NK-92 treated with Interleukin-12 subunit alpha and Interleukin-12 subunit beta, amount 100 ng/mL, for 24 hours (cell line): ENCODE data around the gene NDOR1.
"Not testable (repeated sequence)": the region's sequence is repeated elsewhere in the genome, so short reads cannot be mapped to it uniquely, and the experiment has no call there.

Experiments used
- DNase-seq: peaks from one replicate; lab custom pipeline; 2025; lab: John Stamatoyannopoulos, UW

Gene NDOR1

GRCh38 chr9:137232510-137232909, 27.0 kb downstream of the NDOR1 start:
- no peak for DNase-seq

DNA sequence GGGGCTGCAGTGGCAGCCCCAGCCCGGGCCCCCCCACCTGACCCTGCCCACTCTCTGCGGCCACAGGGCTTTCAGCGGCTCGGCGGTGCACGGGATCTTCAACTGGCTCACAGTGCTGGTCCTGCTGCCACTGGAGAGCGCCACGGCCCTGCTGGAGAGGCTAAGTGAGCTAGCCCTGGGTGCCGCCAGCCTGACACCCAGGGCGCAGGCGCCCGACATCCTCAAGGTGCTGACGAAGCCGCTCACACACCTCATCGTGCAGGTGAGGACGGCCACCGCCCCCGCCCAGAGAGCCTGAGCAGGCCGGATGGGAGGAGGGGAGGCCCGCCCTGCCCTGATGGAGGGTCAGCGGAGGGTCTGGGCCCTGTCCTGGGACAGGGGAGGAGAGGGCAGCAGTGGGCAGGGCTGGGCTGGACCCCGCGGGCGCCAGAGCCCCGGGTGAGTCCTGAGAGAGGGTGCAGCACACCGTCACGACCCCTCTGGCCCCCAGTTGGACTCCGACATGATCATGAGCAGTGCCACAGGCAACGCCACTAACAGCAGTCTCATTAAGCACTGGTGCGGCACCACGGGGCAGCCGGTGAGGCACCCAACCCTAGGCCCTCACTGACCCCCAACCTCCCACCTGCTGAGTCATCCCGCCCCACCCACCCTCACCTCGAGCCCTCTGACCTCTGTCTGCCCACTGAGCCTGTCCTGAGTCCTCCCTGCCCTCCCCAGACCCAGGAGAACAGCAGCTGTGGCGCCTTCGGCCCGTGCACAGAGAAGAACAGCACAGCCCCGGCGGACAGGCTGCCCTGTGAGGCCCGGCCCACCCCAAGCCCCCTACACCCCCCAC, 27.9 kb downstream of the NDOR1 start:
- no peak for DNase-seq

- DNase-seq = no peak
Measured at GRCh38 chr9:137234055-137234697, 28.7 kb downstream of the NDOR1 start.

DNA sequence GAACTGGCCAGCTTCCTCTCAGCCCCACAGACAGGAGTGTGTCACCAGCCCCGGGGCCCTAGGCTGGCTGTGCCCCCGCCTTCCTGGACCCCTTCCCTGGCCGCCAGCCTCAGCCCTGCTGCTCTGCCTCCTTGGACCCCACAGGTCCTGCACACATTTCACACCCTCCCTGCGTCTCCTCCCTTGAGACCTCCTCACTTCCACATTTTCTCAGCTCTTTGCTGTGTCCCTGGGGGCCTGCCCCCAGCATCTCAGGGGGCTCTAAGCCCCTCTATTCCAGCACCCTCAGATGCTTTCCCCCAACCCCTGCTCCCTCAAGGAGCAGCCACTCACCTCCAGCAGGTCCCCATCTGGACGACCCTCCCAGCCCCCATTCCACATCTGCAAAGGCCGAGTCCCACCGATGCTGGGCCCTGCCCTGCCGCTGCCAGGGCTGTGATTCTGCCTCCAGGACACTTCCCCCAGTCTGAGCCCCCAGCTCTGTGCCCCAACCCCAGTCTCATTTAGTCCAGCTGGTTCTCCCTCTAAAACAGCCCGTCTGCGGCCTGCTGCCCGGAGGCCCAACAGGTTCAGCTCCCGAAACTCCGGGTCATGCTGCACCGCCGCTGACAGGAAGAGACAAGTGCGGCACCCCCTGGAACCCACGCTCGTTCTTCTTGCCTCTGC, 29.4 kb downstream of the NDOR1 start:
- DNase-seq = no peak

GRCh38 chr9:137235424-137236237, 30.1 kb downstream of the NDOR1 start:
- DNase-seq = no peak

GRCh38 chr9:137236238-137236935, 30.9 kb downstream of the NDOR1 start:
- peak; percentile 73 for DNase-seq

DNA sequence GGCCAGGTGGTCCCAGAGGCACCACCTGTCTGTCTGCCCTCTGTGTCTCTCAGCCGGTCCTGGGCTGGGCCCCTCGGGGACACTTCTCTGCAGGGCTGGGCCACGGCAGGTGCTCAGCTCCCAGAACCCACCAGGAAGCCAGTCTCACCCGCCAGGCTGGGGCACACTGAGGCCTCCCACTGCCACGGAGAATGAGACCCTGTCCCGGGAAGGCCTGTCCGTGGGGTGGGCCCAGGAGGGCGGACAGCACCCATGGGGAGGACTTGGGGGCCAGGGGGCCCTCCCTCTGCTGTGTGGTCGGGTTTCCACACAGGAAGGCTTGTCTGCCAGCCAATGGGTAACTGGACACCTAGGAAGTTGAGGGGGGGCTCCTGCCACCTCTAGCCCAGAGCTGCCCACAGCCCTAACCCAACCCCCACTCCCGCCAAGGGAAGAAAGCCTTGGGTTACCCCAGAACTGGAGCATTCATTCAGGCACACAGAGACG, 31.5 kb downstream of the NDOR1 start:
- DNase-seq = no peak

GRCh38 chr9:137237759-137238726, 32.5 kb downstream of the NDOR1 start:
- no peak for DNase-seq

DNA sequence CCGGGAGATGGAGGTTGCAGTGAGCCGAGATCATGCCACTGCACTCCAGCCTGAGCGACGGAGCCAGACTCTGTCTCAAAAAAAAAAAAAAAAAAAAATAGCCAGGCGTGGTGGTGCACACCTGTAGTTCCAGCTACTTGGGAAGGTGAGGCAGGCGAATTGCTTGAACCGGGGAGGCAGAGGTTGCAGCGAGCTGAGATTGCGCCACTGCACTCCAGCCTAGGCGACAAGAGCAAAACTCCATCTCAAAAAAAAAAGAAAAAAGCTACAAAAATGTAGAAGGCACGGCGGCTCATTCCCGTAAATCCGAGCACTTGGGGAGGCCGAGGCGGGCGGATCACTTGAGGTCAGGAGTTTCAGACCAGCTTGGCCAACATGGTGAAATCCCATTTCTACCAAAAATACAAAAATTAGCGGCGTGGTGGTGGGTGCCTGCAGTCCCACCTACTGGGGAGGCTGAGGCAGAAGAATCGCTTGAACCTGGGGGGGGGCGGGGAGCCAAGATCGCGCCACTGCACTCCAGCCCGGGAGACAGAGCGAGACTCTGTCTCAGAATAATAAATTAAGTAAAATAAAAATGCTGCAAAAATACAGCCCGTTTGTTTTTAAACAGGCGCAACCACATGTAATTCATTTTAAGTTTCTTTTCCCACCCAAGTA, 34.2 kb downstream of the NDOR1 start:
- DNase-seq = not testable (repeated sequence)

DNA sequence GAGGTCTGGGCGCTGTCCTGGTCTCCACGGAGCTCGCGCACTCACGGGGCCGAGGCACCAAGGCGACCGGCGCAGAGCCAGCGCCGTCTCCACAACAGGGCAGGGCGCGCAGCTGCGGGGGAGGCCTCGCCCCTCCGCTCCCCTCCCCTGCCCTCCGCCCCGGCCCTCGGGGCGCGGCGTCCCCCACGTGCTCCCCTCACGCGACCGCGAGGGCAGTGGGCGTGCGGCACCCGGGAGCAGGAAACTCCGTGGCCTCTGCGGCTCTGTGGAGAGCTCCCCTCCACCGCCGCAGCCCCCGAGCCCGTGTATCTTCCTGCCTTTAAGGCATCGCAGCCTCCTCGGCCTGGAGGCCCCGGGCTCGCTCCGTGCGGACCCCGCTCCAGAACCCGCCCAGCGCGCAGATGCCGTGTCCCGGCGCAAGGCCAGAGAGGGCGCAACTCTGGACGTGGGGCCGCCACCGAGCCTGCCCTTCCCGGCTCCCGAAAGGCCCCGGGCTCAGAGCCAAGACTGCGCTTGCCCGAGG, 34.9 kb downstream of the NDOR1 start:
- no peak for DNase-seq

GRCh38 chr9:137240841-137241489, 35.5 kb downstream of the NDOR1 start, which contains the start of gene TUBB4B:
TSS of gene TUBB4B (plus strand) at chr9:137241287. CDS start at chr9:137241361, 74 bp downstream.
- DNase-seq = peak; percentile 96

- DNase-seq = peak; percentile 71
Measured at GRCh38 chr9:137241490-137242268, 36.2 kb downstream of the NDOR1 start.

GRCh38 chr9:137242269-137243203, 37.0 kb downstream of the NDOR1 start:
- DNase-seq = no peak

DNA sequence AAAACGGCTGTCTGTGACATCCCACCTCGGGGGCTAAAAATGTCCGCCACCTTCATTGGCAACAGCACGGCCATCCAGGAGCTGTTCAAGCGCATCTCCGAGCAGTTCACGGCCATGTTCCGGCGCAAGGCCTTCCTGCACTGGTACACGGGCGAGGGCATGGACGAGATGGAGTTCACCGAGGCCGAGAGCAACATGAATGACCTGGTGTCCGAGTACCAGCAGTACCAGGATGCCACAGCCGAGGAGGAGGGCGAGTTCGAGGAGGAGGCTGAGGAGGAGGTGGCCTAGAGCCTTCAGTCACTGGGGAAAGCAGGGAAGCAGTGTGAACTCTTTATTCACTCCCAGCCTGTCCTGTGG, 37.7 kb downstream of the NDOR1 start:
- not testable (repeated sequence) for DNase-seq

DNA sequence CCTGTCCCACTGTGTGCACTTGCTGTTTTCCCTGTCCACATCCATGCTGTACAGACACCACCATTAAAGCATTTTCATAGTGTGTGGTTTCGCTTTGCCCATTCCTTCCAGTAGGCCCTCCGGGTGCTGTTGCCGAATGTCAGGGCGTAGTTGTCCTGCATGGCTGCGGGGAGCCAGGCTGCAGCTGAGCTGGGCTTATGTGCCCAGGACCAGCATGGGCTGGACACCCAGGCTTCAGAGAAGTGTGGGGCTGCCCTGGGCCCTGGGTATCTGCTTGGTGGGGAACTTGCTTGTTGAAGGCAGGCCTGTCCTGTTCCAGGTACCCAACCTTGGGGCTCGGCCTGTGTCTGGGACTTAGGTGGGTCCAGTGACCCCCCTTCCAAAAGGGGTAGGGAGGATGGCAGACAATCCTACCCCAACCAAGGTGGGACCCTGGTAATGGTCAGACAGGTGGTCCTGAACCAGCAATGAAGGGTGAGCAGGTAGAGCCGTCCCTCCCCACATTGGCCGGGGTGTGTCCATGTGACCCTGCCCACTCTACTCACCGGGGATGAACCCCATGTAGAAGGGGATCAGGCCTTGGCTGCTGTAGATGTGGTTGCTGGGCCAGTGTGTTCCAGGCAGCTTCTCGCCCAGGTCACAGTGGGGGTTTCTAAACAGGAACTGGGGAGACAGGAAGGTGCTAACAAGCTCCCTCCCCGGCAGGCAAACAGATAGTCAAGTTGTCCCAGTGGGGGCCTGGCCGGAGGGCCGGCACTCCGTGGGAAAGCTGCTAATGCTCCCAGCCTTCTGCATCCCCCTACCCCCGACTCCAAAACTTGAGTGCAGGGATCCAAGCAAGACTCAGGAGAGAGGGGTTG, 38.4 kb downstream of the NDOR1 start:
- no peak for DNase-seq
